ENCODE data around the gene MUC5AC. TPM values are rescaled to one million over a fixed set of nuclear protein-coding genes. Genes with fewer than 3 reads are reported as not detected.
A peak's percentile ranks its signal among the peaks of the same experiment; 100 is the strongest.

MUC5AC gene
- total and polyA plus RNA-seq, 7 donors, result 0.02 TPM; not detected in 6

- Histone ChIP-seq H3K4me3 (no peak overlapping the region), H3K9me3 (no peaks in the 10 kb centered on the region), H3K4me1 (no peaks in the 10 kb centered on the region), H3K36me3 (ENCODE audit: insufficient read depth in 1 of 2, low read depth in 1 of 2) (no peaks in the 10 kb centered on the region), H3K27ac (no peak overlapping the region), H3K27me3 (ENCODE audit: insufficient read depth in 3 of 3, low read length in 2 of 3) (peaks cover 0 to 69% (median 6%) of the 10 kb centered on the region in 3 donors)
- 73 to 83% (median 81%) methylated on average over 27 to 31 of the region's 31 CpGs for WGBS, 3 donors
- DNase-seq, result peak; percentile 12 to 48
- no peak for TF ChIP-seq CTCF (IDR thresholded peaks at IDR 0.05)
- no peak for ATAC-seq
- intact Hi-C loops (cut with DNase I), result no loop called here
These were observed 70.5 kb downstream of the MUC5AC start for GRCh38 chr11:1228101-1228821.

GRCh38 chr11:1228921-1229451 is 71.2 kb downstream of the MUC5AC start:
- ATAC-seq (no peak), DNase-seq (peak in 1 of 2 donors; percentile 39)
- H3K27me3 ChIP-seq (ENCODE audit: insufficient read depth in 3 of 3, low read length in 2 of 3), result peaks cover 0 to 62% (median 6%) of the 10 kb centered on the region in 3 donors
- H3K27ac ChIP-seq, result no peak overlapping the region
- intact Hi-C loops (cut with DNase I), result no loop called here
- H3K9me3 ChIP-seq, result no peaks in the 10 kb centered on the region
- TF ChIP-seq CTCF (IDR thresholded peaks at IDR 0.05), result no peak
- 64 to 68% (median 68%) methylated on average over 13 to 18 of the region's 18 CpGs for WGBS, 3 donors
- H3K36me3 ChIP-seq (ENCODE audit: insufficient read depth in 1 of 2, low read depth in 1 of 2), result no peaks in the 10 kb centered on the region
- H3K4me3 ChIP-seq, result no peak overlapping the region
- H3K4me1 ChIP-seq, result no peaks in the 10 kb centered on the region

- no peak overlapping the region for H3K27ac ChIP-seq
- H3K27me3 ChIP-seq (ENCODE audit: insufficient read depth in 3 of 3, low read length in 2 of 3), result peaks cover 0 to 57% (median 6%) of the 10 kb centered on the region in 3 donors
- ATAC-seq (no peak), DNase-seq (peak; percentile 7 to 23)
- no peaks in the 10 kb centered on the region for H3K36me3 ChIP-seq (ENCODE audit: insufficient read depth in 1 of 2, low read depth in 1 of 2)
- 60 to 74% (median 71%) methylated on average over 26 to 27 of the region's 27 CpGs for WGBS, 3 donors
- intact Hi-C loops (cut with DNase I), result no loop called here
- no peaks in the 10 kb centered on the region for H3K9me3 ChIP-seq
- H3K4me1 ChIP-seq, result no peaks in the 10 kb centered on the region
- no peak overlapping the region for H3K4me3 ChIP-seq
- no peak for TF ChIP-seq CTCF (IDR thresholded peaks at IDR 0.05)
These were observed 71.8 kb downstream of the MUC5AC start for GRCh38 chr11:1229471-1230120.

- TF ChIP-seq CTCF (IDR thresholded peaks at IDR 0.05), result no peak
- H3K9me3 ChIP-seq, result no peaks in the 10 kb centered on the region
- H3K27ac ChIP-seq, result no peak overlapping the region
- ATAC-seq (no peak), DNase-seq (peak; percentile 2 to 14)
- peaks cover 0 to 52% (median 6%) of the 10 kb centered on the region in 3 donors for H3K27me3 ChIP-seq (ENCODE audit: insufficient read depth in 3 of 3, low read length in 2 of 3)
- no peaks in the 10 kb centered on the region for H3K36me3 ChIP-seq (ENCODE audit: insufficient read depth in 1 of 2, low read depth in 1 of 2)
- H3K4me1 ChIP-seq, result no peaks in the 10 kb centered on the region
- 76 to 84% (median 77%) methylated on average over 5 of the region's 5 CpGs for WGBS, 3 donors
- intact Hi-C loops (cut with DNase I), result no loop called here
- H3K4me3 ChIP-seq, result no peak overlapping the region
These were observed 72.3 kb downstream of the MUC5AC start for GRCh38 chr11:1230121-1230455.
